IMR-90 (cell line): Measurements from ENCODE around the gene QARS1. TPM values are rescaled to one million over a fixed set of nuclear protein-coding genes. Genes with fewer than 3 reads are reported as not detected.

ENCODE experiments used
- ATAC-seq: fragments of 200-7000 bp; cut with Tn5 transposase; 2 replicates; pipeline ENCODE4 v1.9.1; 2020; ENCODE audit warnings: low read depth, mild to moderate bottlenecking, moderate library complexity
- BruUV-seq: library from RNA; stranded (reverse); fragments of 400-500 nt; replicated peaks from 2 replicates; lab custom pipeline; 2021; lab: Mats Ljungman, UMichigan
- CTCF ChIA-PET: fragments of 300-600 bp; formaldehyde crosslinking; extraction: SDS; loops from one replicate; lab custom pipeline; 2021; ENCODE audit warnings: antibody characterized with exemption; lab: Yijun Ruan, JAX
- POLR2A ChIA-PET: fragments of 300-600 bp; sonication (Branson Sonifier 250); formaldehyde crosslinking; loops from one replicate; lab custom pipeline; 2022; ENCODE audit warnings: antibody characterized with exemption; ENCODE audit not compliant: unreplicated experiment; lab: Charles Lee
- DNase-seq: peaks from one replicate; pipeline ENCODE4 v3.0.0; 2013
- H2AFZ ChIP-seq: replicated peaks from 2 replicates; pipeline ENCODE3; 2013; ENCODE audit warnings: low read length, mild to moderate bottlenecking; ENCODE audit not compliant: poor library complexity
- H2AK5ac ChIP-seq: 2 replicates; pipeline ENCODE4 v1.6.1; 2013; ENCODE audit warnings: low read depth, low read length, inconsistent platforms
- H2AK9ac ChIP-seq: replicated peaks from 2 replicates; pipeline ENCODE3; 2013; ENCODE audit warnings: mild to moderate bottlenecking, low read depth, low read length, moderate library complexity; ENCODE audit not compliant: poor library complexity
- H2BK120ac ChIP-seq: 2 replicates; pipeline ENCODE4 v1.6.1; 2013; ENCODE audit warnings: low read depth, low read length, inconsistent platforms
- H2BK15ac ChIP-seq: 3 replicates; pipeline ENCODE4 v1.6.1; 2013; ENCODE audit warnings: low read depth, low read length, inconsistent platforms
- H2BK20ac ChIP-seq: 2 replicates; pipeline ENCODE4 v1.6.1; 2013; ENCODE audit warnings: low read depth, mild to moderate bottlenecking, inconsistent platforms, low read length, moderate library complexity
- H2BK5ac ChIP-seq: 2 replicates; pipeline ENCODE4 v1.6.1; 2013; ENCODE audit warnings: mild to moderate bottlenecking, low read depth, low read length, inconsistent platforms; ENCODE audit not compliant: poor library complexity, severe bottlenecking
- H3K14ac ChIP-seq: replicated peaks from 2 replicates; pipeline ENCODE4 v1.6.1; 2013; ENCODE audit warnings: low read depth, low read length, inconsistent platforms
- H3K18ac ChIP-seq: 2 replicates; pipeline ENCODE4 v1.6.1; 2013; ENCODE audit warnings: low read depth, low read length, control low read depth
- H3K23ac ChIP-seq: 2 replicates; pipeline ENCODE4 v1.6.1; 2013; ENCODE audit warnings: low read depth, low read length, inconsistent platforms
- H3K27ac ChIP-seq: 2 replicates; pipeline ENCODE4 v1.5.1; 2013; ENCODE audit warnings: mild to moderate bottlenecking, control low read depth, low read length; ENCODE audit not compliant: insufficient read depth
- H3K27me3 ChIP-seq: 2 replicates; pipeline ENCODE4 v1.6.1; 2013; ENCODE audit warnings: low read length; ENCODE audit not compliant: control insufficient read depth, insufficient read depth
- H3K36me3 ChIP-seq: 2 replicates; pipeline ENCODE4 v1.6.1; 2013; ENCODE audit warnings: low read length, mixed read lengths; ENCODE audit not compliant: control insufficient read depth, insufficient read depth
- H3K4ac ChIP-seq: 2 replicates; pipeline ENCODE4 v1.6.1; 2013; ENCODE audit warnings: low read depth, low read length, inconsistent platforms
- H3K4me1 ChIP-seq: 2 replicates; pipeline ENCODE4 v1.6.1; 2013; ENCODE audit warnings: low read length, mixed read lengths; ENCODE audit not compliant: control insufficient read depth, insufficient read depth
- H3K4me2 ChIP-seq: 2 replicates; pipeline ENCODE4 v1.6.1; 2013; ENCODE audit warnings: low read depth, mild to moderate bottlenecking, control low read depth, low read length, moderate library complexity
- H3K4me3 ChIP-seq: 2 replicates; pipeline ENCODE4 v1.5.1; 2013; ENCODE audit warnings: low read depth, mild to moderate bottlenecking, control low read depth, low read length, moderate library complexity; ENCODE audit not compliant: insufficient read depth
- H3K56ac ChIP-seq: 2 replicates; pipeline ENCODE4 v1.6.1; 2013; ENCODE audit warnings: low read length, inconsistent platforms; ENCODE audit not compliant: insufficient read depth; ENCODE audit errors: extremely low read depth
- H3K79me1 ChIP-seq, 2 experiments: 2 replicates each; pipeline ENCODE4 v1.6.1; 2013; ENCODE audit warnings: low read length in 2 of 2, inconsistent platforms in 1 of 2, low read depth in 1 of 2
- H3K9ac ChIP-seq: 2 replicates; pipeline ENCODE4 v1.6.1; 2013; ENCODE audit warnings: low read depth, low read length, control low read depth
- H3K9me1 ChIP-seq: 2 replicates; pipeline ENCODE4 v1.6.1; 2013; ENCODE audit warnings: low read length, inconsistent platforms; ENCODE audit not compliant: insufficient read depth
- H3K9me3 ChIP-seq: 2 replicates; pipeline ENCODE4 v1.6.1; 2013; ENCODE audit warnings: low read length; ENCODE audit not compliant: control insufficient read depth, insufficient read depth
- H4K20me1 ChIP-seq: 2 replicates; pipeline ENCODE4 v1.6.1; 2013; ENCODE audit warnings: low read length, inconsistent platforms; ENCODE audit not compliant: insufficient read depth
- H4K5ac ChIP-seq: 2 replicates; pipeline ENCODE4 v1.6.1; 2013; ENCODE audit warnings: mild to moderate bottlenecking, low read depth, low read length, control low read depth
- H4K8ac ChIP-seq, 2 experiments: 2 replicates each; pipeline ENCODE4 v1.6.1; 2013; ENCODE audit warnings: low read depth in 2 of 2, low read length in 2 of 2, control low read depth in 1 of 2, inconsistent platforms in 1 of 2
- H4K91ac ChIP-seq: 2 replicates; pipeline ENCODE4 v1.6.1; 2013; ENCODE audit warnings: low read depth, low read length, inconsistent platforms; ENCODE audit not compliant: insufficient read depth
- BHLHE40 ChIP-seq: fragments of 150-350 bp; IDR thresholded peaks from 2 replicates; pipeline ENCODE4 v1.6.1; 2016; ENCODE audit warnings: mild to moderate bottlenecking, low read depth, low read length
- CEBPB ChIP-seq: IDR thresholded peaks from 2 replicates; pipeline ENCODE4 v1.6.1; 2012; ENCODE audit warnings: low read depth, low read length, improper control_type of control experiment
- CHD1 ChIP-seq: IDR thresholded peaks from 2 replicates; pipeline ENCODE4 v1.6.1; 2012; ENCODE audit warnings: low read depth, low read length, improper control_type of control experiment
- FOS ChIP-seq: fragments of 150-350 bp; IDR thresholded peaks from 2 replicates; pipeline ENCODE4 v1.6.1; 2016; ENCODE audit warnings: low read depth, low read length
- MAFK ChIP-seq: IDR thresholded peaks from 2 replicates; pipeline ENCODE4 v1.6.1; 2012; ENCODE audit warnings: low read depth, low read length, improper control_type of control experiment
- MAZ ChIP-seq: IDR thresholded peaks from 2 replicates; pipeline ENCODE4 v1.6.1; 2012; ENCODE audit warnings: low read depth, mild to moderate bottlenecking, low read length, improper control_type of control experiment, moderate library complexity, borderline replicate concordance
- MXI1 ChIP-seq: IDR thresholded peaks from 2 replicates; pipeline ENCODE4 v1.6.1; 2012; ENCODE audit warnings: low read depth, mild to moderate bottlenecking, low read length, moderate library complexity, borderline replicate concordance
- NFE2L2 ChIP-seq: fragments of 150-350 bp; IDR thresholded peaks from 2 replicates; pipeline ENCODE4 v1.6.1; 2016; ENCODE audit warnings: low read depth, mild to moderate bottlenecking, low read length
- POLR2A ChIP-seq: IDR thresholded peaks from 2 replicates; pipeline ENCODE4 v1.6.1; 2012; ENCODE audit warnings: mild to moderate bottlenecking, low read depth, low read length
- RAD21 ChIP-seq: IDR thresholded peaks from 2 replicates; pipeline ENCODE4 v1.6.1; 2012; ENCODE audit warnings: low read length, improper control_type of control experiment
- RCOR1 ChIP-seq: IDR thresholded peaks from 2 replicates; pipeline ENCODE4 v1.6.1; 2012; ENCODE audit warnings: mild to moderate bottlenecking, low read length, improper control_type of control experiment; ENCODE audit not compliant: insufficient replicate concordance
- RFX5 ChIP-seq: IDR thresholded peaks from 2 replicates; pipeline ENCODE4 v1.8.0; 2012; ENCODE audit warnings: low read depth, mild to moderate bottlenecking, low read length, moderate library complexity
- SMC3 ChIP-seq: fragments of 150-350 bp; IDR thresholded peaks from 2 replicates; pipeline ENCODE4 v1.6.1; 2016; ENCODE audit warnings: low read depth, mild to moderate bottlenecking, antibody characterized with exemption, low read length, moderate library complexity
- WGBS, 2 experiments: methylation state at CpG; one replicate each; pipeline versions ENCODE4 v1.1.5 to v1.1.7; 2013; ENCODE audit warnings: missing lambda C conversion rate in 2 of 2; ENCODE audit not compliant: insufficient read length in 1 of 2; ENCODE audit errors: extremely low coverage in 2 of 2; 5-methylcytosine and 5-hydroxymethylcytosine counted together
- dilution Hi-C: fragments of 300-500 bp; cut with HindIII; formaldehyde crosslinking; loops from one replicate; pipeline ENCODE4 v1.14.3; 2018; ENCODE audit warnings: low sequenced_read_pairs; ENCODE audit not compliant: unreplicated experiment
- in situ Hi-C: fragments of 300-500 bp; cut with MboI; formaldehyde crosslinking; loops from 3 replicates; pipeline ENCODE4 v1.14.3; 2019; ENCODE audit warnings: low sequenced_read_pairs, inconsistent platforms, mixed read lengths
- intact Hi-C: fragments of 100-400 bp; cut with micrococcal nuclease; formaldehyde crosslinking; loops from 2 replicates; pipeline ENCODE4 v1.10.0; 2022
- polyA plus RNA-seq, 3 experiments: library from polyadenylated mRNA; depleted of rRNA; stranded (reverse); fragments of >200 nt; gene quantifications; 2 replicates each; pipeline ENCODE4 v1.2.3, GENCODE V29; 2012; ENCODE audit warnings: low replicate concordance in 1 of 3
- total RNA-seq: library from RNA; depleted of rRNA; stranded (reverse); fragments of >200 nt; gene quantifications from 2 replicates; pipeline ENCODE4 v1.2.3, GENCODE V29; 2012
- TF ChIP-seq, protein P1 (sequence below): fragments of 150-350 bp; IDR thresholded peaks from 2 replicates; pipeline ENCODE4 v1.6.1; 2016; ENCODE audit warnings: low read depth, mild to moderate bottlenecking, low read length, moderate library complexity, borderline replicate concordance
- TF ChIP-seq, protein P2 (sequence below): conservative IDR thresholded peaks from 2 replicates; pipeline ENCODE4 v1.5.1; 2012; ENCODE audit warnings: mild to moderate bottlenecking, low read depth, low read length, improper control_type of control experiment
- TF ChIP-seq, protein P3 (sequence below): fragments of 150-350 bp; IDR thresholded peaks from 2 replicates; pipeline ENCODE4 v1.6.1; 2017; ENCODE audit warnings: mild to moderate bottlenecking, antibody characterized with exemption, low read length, low read depth

QARS1 gene
- total and polyA plus RNA-seq, 2 of the 4 experiments (the other 2 are of a cell fraction), result 354 to 396 TPM

DNA sequence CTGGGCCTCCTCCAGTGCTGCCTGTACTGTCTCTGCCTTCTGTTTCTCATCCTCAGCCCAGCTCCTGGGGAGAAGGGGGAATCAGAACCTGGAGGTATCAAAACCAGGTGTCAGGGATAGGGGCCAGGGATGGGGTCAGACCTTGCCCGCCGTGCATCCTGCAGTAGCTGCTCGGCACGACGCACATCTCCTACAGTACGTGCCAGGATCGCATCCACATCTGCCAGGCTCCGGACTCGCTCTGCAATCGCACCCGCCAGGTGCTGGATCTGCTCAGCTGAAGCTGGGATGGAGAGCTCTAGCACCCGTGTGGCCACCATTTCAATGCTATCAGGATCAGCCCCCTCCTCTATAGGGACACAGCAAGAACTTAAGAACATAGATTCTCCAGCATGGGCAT is 17.5 kb upstream of the QARS1 start:
- 95% methylated on average over 10 of the region's 12 CpGs; no CpG with 5 or more reads in 1 of the 2 experiments for WGBS, 2 experiments
- H2BK20ac ChIP-seq, result no peak overlapping the region
- H3K9me1 ChIP-seq, result peaks cover 10% of the 10 kb centered on the region; the same call in 1 of the 2 replicates
- no peak overlapping the region for H3K4ac ChIP-seq
- ChIA-PET CTCF (no interaction called here), POLR2A (no interaction called here)
- H4K8ac ChIP-seq, result no peak overlapping the region
- H3K9me3 ChIP-seq, result no peaks in the 10 kb centered on the region
- no peak overlapping the region for H3K9ac ChIP-seq
- H3K14ac ChIP-seq, result no peak overlapping the region
- intact Hi-C loops (no loop called here), dilution Hi-C loops (no loop called here), in situ Hi-C loops (no loop called here)
- no peaks in the 10 kb centered on the region for H3K27me3 ChIP-seq
- no peak overlapping the region for H2BK120ac ChIP-seq
- H3K23ac ChIP-seq, result no peak overlapping the region
- no peak overlapping the region for H3K27ac ChIP-seq
- ATAC-seq (no peak), DNase-seq (no peak)
- peaks cover 10% of the 10 kb centered on the region for H3K4me1 ChIP-seq
- H3K36me3 ChIP-seq, result peaks cover 72% of the 10 kb centered on the region
- no peak overlapping the region for H2AFZ ChIP-seq
- H3K56ac ChIP-seq, result no peak overlapping the region
- H3K4me2 ChIP-seq, result no peak overlapping the region
- H2AK5ac ChIP-seq, result no peak overlapping the region
- H2BK15ac ChIP-seq, result no peak overlapping the region
- BruUV-seq, result no TSS peak
- H3K4me3 ChIP-seq, result no peak overlapping the region
- no peak overlapping the region for H3K18ac ChIP-seq
- no peak overlapping the region for H4K91ac ChIP-seq
- no peak overlapping the region for H2AK9ac ChIP-seq
- peaks cover 12 to 57% of the 10 kb centered on the region in 2 experiments for H3K79me1 ChIP-seq
- no peak overlapping the region for H2BK5ac ChIP-seq
- peaks cover 6% of the 10 kb centered on the region for H4K20me1 ChIP-seq
- H4K5ac ChIP-seq, result no peak overlapping the region
- TF ChIP-seq POLR2A (no peak), FOS (no peak), CHD1 (no peak), MAFK (no peak), NFE2L2 (no peak), SMC3 (no peak), MAZ (no peak), RAD21 (no peak), RCOR1 (no peak), CEBPB (no peak), RFX5 (no peak), BHLHE40 (no peak), MXI1 (no peak)
- TF ChIP-seq, protein P1, sequence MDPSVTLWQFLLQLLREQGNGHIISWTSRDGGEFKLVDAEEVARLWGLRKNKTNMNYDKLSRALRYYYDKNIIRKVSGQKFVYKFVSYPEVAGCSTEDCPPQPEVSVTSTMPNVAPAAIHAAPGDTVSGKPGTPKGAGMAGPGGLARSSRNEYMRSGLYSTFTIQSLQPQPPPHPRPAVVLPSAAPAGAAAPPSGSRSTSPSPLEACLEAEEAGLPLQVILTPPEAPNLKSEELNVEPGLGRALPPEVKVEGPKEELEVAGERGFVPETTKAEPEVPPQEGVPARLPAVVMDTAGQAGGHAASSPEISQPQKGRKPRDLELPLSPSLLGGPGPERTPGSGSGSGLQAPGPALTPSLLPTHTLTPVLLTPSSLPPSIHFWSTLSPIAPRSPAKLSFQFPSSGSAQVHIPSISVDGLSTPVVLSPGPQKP, result no peak
- TF ChIP-seq, protein P2, sequence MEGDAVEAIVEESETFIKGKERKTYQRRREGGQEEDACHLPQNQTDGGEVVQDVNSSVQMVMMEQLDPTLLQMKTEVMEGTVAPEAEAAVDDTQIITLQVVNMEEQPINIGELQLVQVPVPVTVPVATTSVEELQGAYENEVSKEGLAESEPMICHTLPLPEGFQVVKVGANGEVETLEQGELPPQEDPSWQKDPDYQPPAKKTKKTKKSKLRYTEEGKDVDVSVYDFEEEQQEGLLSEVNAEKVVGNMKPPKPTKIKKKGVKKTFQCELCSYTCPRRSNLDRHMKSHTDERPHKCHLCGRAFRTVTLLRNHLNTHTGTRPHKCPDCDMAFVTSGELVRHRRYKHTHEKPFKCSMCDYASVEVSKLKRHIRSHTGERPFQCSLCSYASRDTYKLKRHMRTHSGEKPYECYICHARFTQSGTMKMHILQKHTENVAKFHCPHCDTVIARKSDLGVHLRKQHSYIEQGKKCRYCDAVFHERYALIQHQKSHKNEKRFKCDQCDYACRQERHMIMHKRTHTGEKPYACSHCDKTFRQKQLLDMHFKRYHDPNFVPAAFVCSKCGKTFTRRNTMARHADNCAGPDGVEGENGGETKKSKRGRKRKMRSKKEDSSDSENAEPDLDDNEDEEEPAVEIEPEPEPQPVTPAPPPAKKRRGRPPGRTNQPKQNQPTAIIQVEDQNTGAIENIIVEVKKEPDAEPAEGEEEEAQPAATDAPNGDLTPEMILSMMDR, result no peak
- TF ChIP-seq, protein P3, sequence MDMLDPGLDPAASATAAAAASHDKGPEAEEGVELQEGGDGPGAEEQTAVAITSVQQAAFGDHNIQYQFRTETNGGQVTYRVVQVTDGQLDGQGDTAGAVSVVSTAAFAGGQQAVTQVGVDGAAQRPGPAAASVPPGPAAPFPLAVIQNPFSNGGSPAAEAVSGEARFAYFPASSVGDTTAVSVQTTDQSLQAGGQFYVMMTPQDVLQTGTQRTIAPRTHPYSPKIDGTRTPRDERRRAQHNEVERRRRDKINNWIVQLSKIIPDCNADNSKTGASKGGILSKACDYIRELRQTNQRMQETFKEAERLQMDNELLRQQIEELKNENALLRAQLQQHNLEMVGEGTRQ, result no peak
